Neural cell (in vitro differentiated cells): ENCODE data around the gene MACROH2A2.

Source experiments
- EP300 ChIP-seq: fragments of 450-650 bp; conservative IDR thresholded peaks from 2 replicates; pipeline ENCODE4 v1.6.1; 2014; ENCODE audit warnings: antibody characterized with exemption, mild to moderate bottlenecking, moderate library complexity; ENCODE audit not compliant: poor library complexity, severe bottlenecking
- EZH2 ChIP-seq: fragments of 200-600, 300-800 bp; shearing (Covaris generic), sonication (generic); IDR thresholded peaks from 2 replicates; pipeline ENCODE4 v1.6.1; 2014; ENCODE audit warnings: antibody characterized with exemption, low read length, borderline replicate concordance, mild to moderate bottlenecking; ENCODE audit not compliant: insufficient read depth, poor library complexity, severe bottlenecking
- POLR2AphosphoS5 ChIP-seq: IDR thresholded peaks from 2 replicates; pipeline ENCODE4 v1.6.1; 2012
- RAD21 ChIP-seq: fragments of 450-650 bp; conservative IDR thresholded peaks from 2 replicates; pipeline ENCODE4 v1.6.1; 2014; ENCODE audit warnings: antibody characterized with exemption, mild to moderate bottlenecking, moderate library complexity
- TF ChIP-seq, protein P1 (sequence below): fragments of 450-650 bp; IDR thresholded peaks from 2 replicates; pipeline ENCODE4 v1.5.1; 2014; ENCODE audit warnings: antibody characterized with exemption, mild to moderate bottlenecking, moderate library complexity; ENCODE audit not compliant: poor library complexity, severe bottlenecking
- TF ChIP-seq, protein P2 (sequence below): IDR thresholded peaks from 2 replicates; pipeline ENCODE4 v1.6.1; 2012; ENCODE audit warnings: borderline replicate concordance

DNA sequence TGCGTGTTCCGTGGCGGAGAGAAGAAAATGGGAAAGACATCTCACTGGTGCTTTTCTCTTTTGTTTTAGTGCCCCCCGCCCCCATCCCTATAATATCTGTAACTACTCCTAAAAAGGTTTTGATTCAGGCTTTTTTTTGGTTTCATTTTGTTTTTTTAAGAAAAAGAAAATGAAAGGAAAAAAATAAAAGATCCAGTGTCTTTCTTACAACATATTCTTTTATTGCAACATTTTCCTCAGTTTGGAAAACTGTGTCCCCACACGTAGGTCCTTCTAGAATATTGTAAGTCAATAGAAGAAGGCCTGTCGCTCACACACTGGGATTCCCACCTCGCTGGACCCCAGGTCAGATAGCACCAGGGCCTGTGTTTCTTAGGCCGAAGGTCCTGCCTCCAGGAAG, 59.4 kb downstream of the MACROH2A2 start:
- TF ChIP-seq, protein P1, sequence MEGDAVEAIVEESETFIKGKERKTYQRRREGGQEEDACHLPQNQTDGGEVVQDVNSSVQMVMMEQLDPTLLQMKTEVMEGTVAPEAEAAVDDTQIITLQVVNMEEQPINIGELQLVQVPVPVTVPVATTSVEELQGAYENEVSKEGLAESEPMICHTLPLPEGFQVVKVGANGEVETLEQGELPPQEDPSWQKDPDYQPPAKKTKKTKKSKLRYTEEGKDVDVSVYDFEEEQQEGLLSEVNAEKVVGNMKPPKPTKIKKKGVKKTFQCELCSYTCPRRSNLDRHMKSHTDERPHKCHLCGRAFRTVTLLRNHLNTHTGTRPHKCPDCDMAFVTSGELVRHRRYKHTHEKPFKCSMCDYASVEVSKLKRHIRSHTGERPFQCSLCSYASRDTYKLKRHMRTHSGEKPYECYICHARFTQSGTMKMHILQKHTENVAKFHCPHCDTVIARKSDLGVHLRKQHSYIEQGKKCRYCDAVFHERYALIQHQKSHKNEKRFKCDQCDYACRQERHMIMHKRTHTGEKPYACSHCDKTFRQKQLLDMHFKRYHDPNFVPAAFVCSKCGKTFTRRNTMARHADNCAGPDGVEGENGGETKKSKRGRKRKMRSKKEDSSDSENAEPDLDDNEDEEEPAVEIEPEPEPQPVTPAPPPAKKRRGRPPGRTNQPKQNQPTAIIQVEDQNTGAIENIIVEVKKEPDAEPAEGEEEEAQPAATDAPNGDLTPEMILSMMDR = no peak
- TF ChIP-seq POLR2AphosphoS5 (no peak), EZH2 (no peak), EP300 (no peak), RAD21 (no peak)
- TF ChIP-seq, protein P2, sequence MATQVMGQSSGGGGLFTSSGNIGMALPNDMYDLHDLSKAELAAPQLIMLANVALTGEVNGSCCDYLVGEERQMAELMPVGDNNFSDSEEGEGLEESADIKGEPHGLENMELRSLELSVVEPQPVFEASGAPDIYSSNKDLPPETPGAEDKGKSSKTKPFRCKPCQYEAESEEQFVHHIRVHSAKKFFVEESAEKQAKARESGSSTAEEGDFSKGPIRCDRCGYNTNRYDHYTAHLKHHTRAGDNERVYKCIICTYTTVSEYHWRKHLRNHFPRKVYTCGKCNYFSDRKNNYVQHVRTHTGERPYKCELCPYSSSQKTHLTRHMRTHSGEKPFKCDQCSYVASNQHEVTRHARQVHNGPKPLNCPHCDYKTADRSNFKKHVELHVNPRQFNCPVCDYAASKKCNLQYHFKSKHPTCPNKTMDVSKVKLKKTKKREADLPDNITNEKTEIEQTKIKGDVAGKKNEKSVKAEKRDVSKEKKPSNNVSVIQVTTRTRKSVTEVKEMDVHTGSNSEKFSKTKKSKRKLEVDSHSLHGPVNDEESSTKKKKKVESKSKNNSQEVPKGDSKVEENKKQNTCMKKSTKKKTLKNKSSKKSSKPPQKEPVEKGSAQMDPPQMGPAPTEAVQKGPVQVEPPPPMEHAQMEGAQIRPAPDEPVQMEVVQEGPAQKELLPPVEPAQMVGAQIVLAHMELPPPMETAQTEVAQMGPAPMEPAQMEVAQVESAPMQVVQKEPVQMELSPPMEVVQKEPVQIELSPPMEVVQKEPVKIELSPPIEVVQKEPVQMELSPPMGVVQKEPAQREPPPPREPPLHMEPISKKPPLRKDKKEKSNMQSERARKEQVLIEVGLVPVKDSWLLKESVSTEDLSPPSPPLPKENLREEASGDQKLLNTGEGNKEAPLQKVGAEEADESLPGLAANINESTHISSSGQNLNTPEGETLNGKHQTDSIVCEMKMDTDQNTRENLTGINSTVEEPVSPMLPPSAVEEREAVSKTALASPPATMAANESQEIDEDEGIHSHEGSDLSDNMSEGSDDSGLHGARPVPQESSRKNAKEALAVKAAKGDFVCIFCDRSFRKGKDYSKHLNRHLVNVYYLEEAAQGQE = no peak
